ENCODE data around the gene PDIA5.

The PDIA5 gene

DNA sequence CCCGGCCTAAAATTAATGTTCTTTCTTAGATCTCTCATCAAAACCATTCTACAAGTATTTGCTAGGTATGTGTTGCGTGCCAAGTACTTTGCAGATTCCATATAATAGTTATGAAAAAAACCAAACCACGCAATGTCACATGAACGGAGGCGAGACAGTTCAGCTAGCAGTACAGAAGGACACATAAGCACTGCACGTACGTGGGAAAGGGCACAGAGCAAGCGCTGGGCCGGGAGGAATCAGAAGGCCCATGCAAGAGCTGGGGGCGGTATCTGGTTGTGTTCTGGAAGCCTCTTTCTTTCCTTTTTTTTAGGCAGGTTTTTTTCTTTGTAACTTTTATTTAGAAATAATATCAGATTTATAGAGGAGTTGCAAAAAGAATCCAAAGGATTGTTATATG, 11.3 kb downstream of the PDIA5 start:
- TF ChIP-seq, protein P1, sequence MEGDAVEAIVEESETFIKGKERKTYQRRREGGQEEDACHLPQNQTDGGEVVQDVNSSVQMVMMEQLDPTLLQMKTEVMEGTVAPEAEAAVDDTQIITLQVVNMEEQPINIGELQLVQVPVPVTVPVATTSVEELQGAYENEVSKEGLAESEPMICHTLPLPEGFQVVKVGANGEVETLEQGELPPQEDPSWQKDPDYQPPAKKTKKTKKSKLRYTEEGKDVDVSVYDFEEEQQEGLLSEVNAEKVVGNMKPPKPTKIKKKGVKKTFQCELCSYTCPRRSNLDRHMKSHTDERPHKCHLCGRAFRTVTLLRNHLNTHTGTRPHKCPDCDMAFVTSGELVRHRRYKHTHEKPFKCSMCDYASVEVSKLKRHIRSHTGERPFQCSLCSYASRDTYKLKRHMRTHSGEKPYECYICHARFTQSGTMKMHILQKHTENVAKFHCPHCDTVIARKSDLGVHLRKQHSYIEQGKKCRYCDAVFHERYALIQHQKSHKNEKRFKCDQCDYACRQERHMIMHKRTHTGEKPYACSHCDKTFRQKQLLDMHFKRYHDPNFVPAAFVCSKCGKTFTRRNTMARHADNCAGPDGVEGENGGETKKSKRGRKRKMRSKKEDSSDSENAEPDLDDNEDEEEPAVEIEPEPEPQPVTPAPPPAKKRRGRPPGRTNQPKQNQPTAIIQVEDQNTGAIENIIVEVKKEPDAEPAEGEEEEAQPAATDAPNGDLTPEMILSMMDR (IDR thresholded peaks at IDR 0.05; ENCODE audit: low read depth, low read length): no peak
- H3K4me3 ChIP-seq (ENCODE audit: low read depth, low read length): no peak overlapping the region

DNA sequence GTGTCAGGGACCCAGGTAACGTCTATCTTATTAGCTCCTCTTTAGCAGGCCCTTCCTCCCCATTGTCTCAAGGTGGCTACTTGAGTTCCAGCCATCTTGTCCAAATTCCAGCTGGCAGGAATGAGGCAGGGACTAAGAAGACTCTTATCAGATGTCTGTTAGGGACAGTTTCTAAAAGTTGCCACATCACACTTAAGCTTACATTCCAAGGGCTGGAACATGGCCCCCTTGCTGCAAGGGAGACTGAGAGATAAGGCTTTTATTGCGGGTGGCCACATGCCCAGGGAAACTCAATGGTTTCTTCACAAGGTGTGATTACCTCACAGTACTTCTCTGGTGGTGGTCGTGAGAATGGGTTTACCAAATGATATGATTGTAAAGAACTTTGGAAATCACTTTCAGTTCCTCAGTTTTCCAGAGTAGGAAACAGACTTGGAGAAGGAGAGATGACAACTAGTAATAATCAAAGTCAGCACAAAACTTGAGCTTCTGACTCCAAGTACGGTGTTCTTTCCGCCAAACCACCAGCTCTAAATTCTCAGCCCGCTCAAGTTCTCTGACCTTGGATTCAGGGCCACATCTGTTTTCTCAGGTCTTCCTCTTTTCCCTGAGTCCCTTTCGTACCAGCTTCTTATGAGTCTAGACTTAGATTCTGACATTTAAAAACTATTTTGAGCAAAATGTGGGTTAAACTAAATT, 14.2 kb downstream of the PDIA5 start:
- TF ChIP-seq, protein P1 (IDR thresholded peaks at IDR 0.05; ENCODE audit: low read depth, low read length): no peak
- H3K4me3 ChIP-seq (ENCODE audit: low read depth, low read length): no peak overlapping the region

- TF ChIP-seq, protein P1 (IDR thresholded peaks at IDR 0.05; ENCODE audit: low read depth, low read length): no peak
- H3K4me3 ChIP-seq (ENCODE audit: low read depth, low read length): no peak overlapping the region
Measured at GRCh38 chr3:123081718-123082369, 15.0 kb downstream of the PDIA5 start.

DNA sequence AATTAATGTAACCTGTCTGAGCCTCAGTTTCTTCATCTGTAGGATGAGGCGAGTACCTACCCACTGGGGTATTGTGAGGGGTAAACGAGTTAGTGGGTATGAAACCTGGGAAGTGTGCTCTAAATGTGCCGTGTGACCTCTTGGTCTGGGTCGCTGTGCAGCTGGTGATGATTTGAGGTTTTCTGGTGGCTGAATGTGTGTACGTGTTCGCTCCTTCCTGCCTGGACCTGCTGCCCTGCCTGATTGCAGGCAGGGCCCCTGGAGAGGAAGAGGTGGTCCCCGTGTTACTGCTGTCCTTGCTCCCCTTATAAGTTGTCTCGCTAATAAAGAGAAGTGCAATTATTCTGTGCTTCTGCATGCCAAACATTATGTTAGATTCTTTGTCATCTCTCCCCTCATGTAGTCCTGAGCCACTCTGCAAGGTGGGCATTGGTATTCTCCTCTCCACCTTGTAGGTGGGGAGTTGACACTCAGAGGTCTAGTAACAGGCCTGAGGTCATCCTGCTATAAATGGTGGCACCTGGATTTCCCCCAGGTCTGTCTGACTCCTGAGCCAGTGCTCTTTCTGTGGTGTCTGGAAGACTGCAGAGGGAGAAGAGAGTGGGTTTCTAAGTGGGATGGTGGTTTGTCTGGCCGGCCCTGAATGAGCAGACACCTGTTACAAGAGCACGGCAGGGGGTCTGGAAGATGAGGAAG, 15.7 kb downstream of the PDIA5 start:
- TF ChIP-seq, protein P1 (IDR thresholded peaks at IDR 0.05; ENCODE audit: low read depth, low read length): no peak
- no peak overlapping the region for H3K4me3 ChIP-seq (ENCODE audit: low read depth, low read length)

- TF ChIP-seq, protein P1 (IDR thresholded peaks at IDR 0.05; ENCODE audit: low read depth, low read length): no peak
- no peak overlapping the region for H3K4me3 ChIP-seq (ENCODE audit: low read depth, low read length)
Measured at GRCh38 chr3:123083383-123084124, 16.7 kb downstream of the PDIA5 start.

DNA sequence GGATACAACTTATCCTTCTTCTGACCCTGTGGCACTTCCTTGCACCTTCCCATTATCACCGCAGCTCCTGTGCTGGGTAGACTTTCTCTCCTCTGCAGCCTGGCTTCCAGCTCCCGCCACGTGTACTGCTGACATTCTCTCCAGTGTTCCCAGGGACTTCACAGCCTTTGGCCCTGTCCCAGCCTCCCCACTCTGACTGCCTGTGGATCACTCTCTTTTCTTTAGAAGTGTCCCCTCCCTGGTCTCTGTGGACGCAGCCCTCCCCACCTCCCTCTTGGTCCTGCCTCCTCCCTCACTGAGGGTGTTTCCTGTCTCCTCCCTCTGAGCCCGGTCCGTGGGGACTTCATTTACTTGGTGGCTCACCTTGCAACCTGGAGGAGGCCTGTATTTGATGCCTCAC, 17.4 kb downstream of the PDIA5 start:
- TF ChIP-seq, protein P1 (IDR thresholded peaks at IDR 0.05; ENCODE audit: low read depth, low read length): no peak
- H3K4me3 ChIP-seq (ENCODE audit: low read depth, low read length): no peak overlapping the region
